ENCODE results near the gene SDK2.

Gene SDK2

GRCh38 chr17:73610331-73610911 lies 33.8 kb downstream of the SDK2 start:
- no peak for DNase-seq (ENCODE audit: low spot score)

DNA sequence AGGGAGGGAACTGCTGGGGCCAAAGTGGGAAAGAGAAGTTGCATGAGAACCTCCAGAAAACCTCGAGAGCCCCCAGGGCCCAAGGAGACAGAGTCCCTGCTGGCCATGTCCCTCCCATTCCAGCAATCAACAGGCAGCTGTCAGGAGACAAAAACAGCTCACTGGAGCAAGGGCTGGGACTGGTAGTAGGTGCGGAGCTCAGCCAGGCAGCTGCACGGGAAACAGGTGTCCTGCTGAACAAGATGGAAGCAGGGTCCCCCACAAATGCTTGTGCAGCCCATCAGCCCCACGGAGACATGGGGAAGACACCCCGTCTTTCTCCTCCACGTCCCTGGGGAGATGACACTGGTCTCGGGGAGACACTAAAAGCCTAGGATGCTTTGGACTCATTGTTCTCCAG lies 34.5 kb downstream of the SDK2 start:
- no peak for DNase-seq (ENCODE audit: low spot score)

DNA sequence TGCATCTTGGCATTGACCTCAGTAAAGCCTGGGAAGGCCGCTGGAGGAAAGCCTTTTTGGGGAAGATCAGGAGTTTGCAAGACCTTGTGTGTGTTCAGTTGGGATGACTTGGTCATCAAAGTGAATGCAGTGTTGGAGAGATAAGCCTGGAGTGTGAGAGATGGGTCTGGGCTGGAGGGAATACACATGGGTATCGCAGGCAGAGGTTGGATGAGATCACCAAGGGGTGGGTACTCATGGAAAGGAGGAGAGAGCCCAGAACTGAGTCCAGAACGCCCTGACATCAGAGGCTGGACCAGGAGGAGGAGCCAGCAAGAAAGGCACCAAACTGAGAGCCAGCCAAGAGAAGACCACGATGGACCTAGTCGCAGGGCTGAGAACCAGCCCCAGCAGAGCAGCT lies 35.2 kb downstream of the SDK2 start:
- DNase-seq (ENCODE audit: low spot score), result no peak

DNA sequence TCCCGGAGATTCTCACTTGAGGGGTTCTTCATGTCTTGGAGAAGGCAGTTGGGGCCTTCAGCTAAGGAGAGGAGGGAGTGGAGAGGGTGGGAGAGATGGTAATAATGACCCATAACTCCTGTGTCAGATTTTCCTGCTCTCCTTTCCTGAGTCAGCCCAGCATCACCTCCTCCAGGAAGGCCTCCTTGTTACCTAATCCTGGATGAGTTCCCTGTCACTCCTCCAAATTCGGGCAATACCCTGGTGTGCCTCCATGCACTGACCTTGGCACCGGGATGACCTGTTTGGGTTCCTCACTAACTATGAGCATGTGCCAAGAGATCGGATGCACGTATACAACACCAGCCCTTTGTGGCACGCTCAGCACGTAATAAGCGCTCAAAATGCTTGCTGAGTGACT lies 38.8 kb downstream of the SDK2 start:
- no peak for DNase-seq (ENCODE audit: low spot score)

- no peak for DNase-seq (ENCODE audit: low spot score)
These were observed 39.8 kb downstream of the SDK2 start for GRCh38 chr17:73604476-73604875.

- no peak for DNase-seq (ENCODE audit: low spot score)
These were observed 40.3 kb downstream of the SDK2 start for GRCh38 chr17:73603971-73604370.

- no peak for DNase-seq (ENCODE audit: low spot score)
These were observed 44.0 kb downstream of the SDK2 start for GRCh38 chr17:73600103-73600871.

DNA sequence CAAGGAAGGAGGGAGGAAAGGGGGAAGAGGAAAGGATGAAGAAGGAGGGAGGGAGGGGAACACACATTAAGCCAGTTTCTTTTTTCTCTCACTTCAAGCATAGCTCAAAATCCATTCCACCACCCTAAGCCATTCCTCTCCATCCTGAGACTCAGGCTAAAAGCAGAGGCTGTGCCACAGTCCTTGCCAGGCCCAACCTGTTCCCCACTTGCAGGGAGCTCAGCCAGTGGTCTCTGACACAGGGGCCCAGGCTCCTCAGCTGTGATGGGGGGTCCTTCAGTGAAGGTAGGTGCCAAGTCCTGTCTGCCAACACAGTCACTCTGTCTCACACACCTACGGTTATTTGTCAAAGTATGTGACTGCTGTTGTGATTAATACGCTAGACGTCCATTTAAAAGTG lies 44.6 kb downstream of the SDK2 start:
- DNase-seq (ENCODE audit: low spot score), result no peak

DNA sequence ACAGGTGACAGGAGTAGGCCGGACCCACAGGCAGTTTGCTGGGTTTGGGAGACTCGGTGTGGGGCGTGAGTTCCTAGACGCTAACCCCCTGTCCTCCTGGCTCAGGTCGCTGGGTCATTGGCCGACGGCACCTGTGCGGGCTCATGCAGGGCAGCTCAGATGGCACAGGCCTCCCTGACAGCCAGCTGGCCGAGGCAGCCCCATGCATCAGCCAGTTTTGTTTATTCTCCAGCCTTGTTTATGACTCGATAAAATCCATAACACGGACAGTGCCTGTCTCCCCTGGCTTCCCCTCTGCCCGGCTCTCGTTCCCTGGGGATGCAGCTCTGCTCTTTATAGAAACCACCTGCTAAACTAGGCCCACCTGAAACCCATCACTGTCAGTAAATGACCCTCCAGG lies 46.0 kb downstream of the SDK2 start:
- DNase-seq (ENCODE audit: low spot score), result no peak

DNA sequence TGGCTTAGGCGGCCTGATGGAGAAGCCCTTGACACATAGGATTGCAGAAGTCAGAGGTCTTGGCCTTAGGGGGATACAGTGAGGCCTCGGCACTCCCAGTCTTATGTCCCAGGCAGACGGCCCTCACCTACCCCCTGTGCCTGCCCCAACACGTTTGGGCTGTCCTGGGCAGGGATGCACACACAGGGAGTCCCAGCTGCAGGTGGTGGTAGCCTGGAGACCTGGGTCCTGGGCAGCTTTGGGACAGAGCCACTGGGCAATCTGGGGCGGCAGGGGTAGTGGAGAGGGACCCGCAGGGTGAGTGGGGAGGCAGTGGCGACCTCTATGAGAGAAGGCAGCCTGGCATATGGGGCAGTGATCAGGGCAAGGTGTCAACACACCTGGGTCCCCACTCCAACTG lies 48.3 kb downstream of the SDK2 start:
- no peak for DNase-seq (ENCODE audit: low spot score)

- peak; percentile 94 for DNase-seq (ENCODE audit: low spot score)
These were observed 48.8 kb downstream of the SDK2 start for GRCh38 chr17:73595479-73595878.

DNA sequence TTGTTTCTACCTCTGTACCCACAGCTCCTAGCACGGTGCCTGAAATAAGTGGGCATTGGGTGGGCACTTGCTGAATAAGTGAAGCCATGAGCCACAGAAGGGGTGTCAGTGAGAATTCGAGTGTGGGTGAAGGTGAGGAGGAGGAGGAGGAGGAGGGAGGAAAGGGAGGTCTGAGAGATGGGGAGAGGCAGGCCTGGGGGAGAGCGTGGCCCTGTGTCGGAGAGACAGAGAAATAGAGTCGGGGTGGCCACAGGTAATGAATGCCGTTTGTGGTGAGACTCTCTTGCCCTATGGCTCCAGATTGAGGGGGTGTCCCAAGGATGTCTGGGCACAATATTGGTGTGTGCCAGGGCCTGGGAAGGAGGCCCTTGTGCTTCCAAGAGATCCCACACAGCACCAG lies 49.2 kb downstream of the SDK2 start:
- no peak for DNase-seq (ENCODE audit: low spot score)

DNA sequence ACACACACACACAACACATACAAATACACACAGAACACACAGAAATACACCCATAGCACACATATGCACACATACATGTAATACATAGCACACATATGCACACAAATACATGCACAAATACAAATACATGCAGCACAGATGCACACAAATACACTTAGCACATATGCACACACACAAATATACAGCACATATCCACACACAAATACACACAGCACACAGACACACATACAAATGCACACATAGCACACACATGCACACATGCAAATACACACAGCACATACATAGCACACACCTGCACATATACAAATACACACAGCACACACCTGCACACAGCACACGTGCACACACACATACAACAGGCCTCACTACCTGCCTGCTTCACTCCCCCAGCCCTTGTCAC lies 49.6 kb downstream of the SDK2 start:
- no peak for DNase-seq (ENCODE audit: low spot score)

DNA sequence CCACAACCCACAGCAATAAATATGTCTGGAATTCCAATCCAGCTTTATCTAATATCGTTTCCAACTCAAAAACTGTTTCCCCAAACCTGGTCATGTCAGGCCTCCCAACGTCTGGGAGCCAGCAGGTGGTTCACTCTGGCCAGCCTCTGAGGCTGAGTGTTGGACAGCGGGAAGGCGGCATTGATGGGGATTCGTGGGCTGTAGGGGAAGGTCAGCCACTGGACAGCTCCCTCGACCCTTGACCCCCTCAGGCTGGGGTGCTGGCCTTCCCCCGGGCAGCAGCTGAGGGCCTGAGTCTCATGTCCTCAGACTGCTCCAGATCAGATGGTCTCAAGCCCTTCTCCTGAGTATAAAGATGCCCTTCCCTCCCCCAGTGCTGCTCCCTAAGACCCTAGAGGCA lies 50.2 kb downstream of the SDK2 start:
- DNase-seq (ENCODE audit: low spot score), result peak; percentile 59

DNA sequence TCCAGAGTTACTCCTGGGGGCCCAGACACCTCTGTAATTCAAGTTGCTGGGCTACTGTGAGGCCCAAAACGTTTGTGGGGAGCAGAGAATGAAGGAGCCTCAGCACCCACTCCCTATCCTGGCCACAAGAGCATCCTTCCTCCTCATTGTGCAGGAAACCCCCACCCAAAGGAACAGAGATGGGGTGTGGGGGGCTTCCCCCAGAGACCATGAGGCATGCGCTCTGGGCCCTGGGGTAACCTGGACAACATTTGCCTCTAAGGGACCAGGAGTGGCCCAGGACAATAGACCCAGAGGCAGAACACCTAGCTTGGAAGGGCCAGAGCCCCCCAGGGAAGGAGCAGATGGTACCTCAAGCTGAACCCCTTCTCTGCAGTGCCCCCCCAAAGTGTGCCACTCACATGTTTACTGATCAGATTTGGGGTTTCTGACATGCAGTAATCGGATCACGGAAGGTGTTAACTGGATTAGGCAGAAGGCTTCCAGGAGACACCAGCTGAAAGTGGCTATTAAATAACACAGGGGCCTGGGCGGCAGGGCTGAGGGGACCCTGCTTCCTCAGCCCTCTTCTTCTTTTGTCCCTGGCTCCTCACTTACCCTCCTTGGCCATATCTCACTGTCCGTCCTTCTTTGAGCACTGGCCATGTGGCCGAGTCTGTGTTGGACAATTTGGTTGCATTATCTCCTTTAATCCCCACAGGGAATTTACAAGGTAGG lies 50.8 kb downstream of the SDK2 start:
- DNase-seq (ENCODE audit: low spot score), result no peak

GRCh38 chr17:73592501-73592961 lies 51.7 kb downstream of the SDK2 start:
- DNase-seq (ENCODE audit: low spot score), result no peak

DNA sequence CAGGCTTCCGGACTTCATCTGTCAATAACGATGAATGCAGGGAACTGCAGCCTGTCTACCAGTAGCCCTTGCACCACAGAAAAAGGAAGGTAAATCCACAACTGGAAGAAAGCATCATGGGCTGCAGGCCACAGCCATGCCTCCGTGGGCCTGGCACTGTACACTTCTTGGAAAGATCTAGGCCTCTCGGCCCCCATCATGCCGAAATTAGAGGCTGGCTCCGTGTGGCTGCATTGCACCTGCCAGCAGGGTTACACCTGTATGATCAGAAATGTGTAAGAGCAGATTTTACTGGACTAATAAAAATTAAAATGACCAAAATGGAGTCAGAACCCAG lies 52.2 kb downstream of the SDK2 start:
- DNase-seq (ENCODE audit: low spot score), result no peak

DNA sequence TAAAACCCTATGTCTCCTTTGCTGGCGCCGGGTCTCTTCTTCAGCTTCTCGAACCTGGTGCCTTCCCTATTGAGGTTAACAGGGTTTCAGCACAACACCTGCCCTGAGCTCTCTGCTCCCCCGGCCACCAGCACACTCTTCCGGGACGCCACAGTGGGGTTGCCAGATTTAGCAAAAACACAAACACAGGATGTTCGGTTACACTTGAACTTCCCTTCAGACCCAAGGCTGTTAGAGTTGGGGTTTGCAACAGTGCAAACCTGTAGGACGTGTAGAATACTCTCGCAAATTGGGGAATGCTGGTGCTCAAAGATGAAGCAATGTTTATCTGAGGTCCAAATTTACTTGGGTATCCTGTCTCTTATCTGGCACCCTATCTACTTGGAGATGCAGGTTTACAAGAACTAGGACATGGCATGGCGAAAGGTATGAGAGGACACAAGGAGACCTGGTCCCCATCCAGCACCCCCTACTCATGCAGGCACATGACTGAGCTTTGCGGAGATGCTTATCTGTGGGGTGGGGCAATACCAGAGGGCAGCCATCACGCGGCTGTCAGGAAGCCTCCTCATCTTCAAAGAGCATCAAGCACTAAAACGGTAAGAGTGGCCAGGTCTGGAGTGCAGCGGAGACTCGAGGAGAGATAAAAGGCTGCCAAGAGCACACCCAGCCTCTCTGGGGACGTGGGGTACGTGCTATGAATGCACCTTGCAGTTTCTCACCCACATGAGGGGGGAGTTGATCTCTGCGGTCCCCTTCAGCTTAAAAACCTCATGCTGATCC lies 52.8 kb downstream of the SDK2 start:
- DNase-seq (ENCODE audit: low spot score), result no peak

GRCh38 chr17:73589363-73589980 lies 54.8 kb downstream of the SDK2 start:
- DNase-seq (ENCODE audit: low spot score), result no peak

- DNase-seq (ENCODE audit: low spot score), result no peak
These were observed 55.4 kb downstream of the SDK2 start for GRCh38 chr17:73588891-73589290.

DNA sequence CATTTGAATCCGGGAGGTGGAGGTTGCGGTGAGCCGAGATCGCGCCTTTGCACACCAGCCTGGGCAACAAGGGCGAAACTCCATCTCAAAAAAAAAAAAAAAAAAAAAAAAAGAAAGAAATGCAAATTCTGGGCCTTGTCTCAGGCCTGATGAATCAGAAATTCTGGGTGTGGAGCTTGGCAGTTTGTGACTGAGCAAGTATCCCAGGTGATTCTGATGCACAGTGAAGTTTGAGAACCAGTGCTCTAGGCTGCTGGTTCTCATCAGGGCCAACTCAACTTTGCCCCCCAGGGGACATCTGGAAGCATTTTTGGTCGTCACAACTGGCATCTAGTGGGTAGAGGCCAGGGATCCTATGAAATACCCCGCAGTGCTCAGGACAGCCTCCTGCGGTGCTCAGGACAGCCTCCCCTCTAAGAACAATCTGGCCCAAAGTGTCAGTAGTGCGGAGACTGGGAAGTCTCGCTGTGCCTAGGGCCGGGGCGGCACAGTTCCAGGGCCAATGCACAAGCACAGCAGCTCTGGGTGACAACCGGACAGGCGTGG lies 55.9 kb downstream of the SDK2 start:
- no peak for DNase-seq (ENCODE audit: low spot score)

Measured in iPS-NIHi11 (cell line).